ENCODE data around the gene SEMA6A.

Gene SEMA6A, protein sequence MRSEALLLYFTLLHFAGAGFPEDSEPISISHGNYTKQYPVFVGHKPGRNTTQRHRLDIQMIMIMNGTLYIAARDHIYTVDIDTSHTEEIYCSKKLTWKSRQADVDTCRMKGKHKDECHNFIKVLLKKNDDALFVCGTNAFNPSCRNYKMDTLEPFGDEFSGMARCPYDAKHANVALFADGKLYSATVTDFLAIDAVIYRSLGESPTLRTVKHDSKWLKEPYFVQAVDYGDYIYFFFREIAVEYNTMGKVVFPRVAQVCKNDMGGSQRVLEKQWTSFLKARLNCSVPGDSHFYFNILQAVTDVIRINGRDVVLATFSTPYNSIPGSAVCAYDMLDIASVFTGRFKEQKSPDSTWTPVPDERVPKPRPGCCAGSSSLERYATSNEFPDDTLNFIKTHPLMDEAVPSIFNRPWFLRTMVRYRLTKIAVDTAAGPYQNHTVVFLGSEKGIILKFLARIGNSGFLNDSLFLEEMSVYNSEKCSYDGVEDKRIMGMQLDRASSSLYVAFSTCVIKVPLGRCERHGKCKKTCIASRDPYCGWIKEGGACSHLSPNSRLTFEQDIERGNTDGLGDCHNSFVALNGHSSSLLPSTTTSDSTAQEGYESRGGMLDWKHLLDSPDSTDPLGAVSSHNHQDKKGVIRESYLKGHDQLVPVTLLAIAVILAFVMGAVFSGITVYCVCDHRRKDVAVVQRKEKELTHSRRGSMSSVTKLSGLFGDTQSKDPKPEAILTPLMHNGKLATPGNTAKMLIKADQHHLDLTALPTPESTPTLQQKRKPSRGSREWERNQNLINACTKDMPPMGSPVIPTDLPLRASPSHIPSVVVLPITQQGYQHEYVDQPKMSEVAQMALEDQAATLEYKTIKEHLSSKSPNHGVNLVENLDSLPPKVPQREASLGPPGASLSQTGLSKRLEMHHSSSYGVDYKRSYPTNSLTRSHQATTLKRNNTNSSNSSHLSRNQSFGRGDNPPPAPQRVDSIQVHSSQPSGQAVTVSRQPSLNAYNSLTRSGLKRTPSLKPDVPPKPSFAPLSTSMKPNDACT

DNA sequence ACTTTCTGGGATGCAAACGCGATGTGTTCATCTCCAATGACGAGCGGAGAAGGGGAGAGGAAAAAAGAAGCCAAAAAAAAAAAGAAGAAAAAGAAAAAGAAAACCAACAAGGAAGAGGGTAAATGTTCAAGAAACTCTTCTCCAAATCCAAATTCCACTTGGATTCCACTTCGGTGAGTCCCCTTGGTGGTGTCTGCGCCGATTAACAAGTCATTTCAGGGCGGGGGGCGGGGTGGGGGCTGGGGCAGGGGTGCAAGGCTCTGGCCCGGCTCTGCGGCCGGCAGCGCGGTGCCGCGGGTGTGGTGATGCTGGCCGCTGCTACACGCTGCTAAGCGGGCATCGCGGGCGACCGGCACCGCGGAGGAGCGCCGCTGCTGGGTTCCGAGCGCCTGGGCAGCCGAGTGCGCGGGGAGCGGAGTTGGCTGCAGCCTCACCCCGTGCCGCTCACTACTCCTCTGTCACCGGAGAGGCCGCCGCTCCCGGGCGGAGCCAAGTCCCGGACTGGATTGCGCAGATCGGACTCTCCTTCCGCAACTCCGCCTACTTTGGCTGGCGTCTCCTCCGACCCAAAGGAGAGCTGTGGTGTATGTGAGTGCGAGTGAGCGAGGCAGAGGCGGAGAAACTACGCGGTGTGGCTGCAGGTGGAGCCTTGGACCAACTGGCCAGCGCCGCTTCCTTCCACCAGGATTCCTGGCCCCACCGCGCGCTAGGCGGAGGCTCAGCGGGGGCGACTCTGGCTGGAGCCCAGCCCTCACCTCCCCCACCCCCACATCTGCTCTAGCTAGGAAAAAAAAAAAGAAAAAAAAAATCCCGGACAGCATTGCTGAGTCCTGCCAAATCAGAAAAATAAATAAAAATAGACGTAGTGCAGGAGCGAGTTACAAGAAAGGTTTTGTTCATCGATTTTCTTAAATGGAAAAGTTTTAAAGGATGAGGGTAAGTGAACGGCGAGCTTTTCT lies at the start of gene SEMA6A:
Gene SEMA6A, minus strand, starts transcription at position 457 of the 959 bp plus-strand sequence. CDS start 69,879 bp downstream, outside the sequence.
- peak; percentile 97 for DNase-seq

DNA sequence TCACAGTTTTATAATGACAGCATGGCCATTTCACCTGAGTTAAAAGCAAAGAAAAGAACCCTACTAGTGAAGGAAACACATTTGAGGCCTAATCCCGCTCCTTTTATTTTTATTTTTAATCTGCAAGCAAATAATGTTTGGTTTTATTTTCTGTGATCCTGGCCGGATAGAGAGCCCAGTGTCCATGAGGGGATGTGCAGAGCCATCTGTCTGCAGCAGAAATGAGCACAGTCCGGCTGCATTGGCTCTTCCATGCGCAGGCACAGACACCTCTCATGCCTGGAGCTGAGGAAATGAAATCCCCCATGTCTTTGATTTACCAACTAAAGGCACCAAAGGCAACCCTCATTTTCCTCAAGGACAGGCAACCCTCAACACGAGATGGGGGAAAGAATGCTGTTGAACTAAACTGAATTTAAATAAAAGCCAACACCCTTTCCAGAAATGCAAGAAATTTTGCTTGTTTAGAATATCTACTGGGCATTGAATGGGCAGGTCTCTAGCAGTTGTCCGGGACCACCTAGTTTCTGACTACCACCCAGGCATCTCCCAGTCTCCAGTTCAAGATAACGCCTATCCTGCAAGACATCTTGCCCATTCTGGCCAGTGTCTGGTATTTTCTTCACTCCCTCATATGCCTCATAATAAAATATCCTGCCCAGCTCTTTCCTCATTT lies 47.9 kb upstream of the SEMA6A start:
- DNase-seq = no peak

DNA sequence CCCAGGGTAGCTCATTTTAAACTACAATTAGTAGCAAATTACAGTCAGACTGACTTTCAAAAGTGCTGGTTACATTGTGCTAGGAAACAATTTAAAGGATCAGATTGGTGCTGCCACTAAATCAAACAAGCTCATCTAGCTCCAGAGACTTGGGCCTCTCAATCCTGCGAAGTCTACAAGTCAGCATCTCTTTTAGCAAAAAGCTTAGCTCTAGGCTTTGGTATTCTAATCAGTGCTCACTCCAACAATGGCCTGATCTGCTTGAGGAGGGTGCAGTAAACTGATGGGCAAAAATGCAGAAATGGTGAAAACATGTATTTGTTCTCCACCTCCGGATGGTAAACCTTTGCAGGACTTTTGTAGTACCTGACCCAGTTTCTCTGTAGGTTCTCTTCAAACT lies 47.0 kb upstream of the SEMA6A start:
- DNase-seq = no peak

- DNase-seq = no peak
Measured at GRCh38 chr5:116616876-116617275, 42.3 kb upstream of the SEMA6A start.

- DNase-seq = no peak
Measured at GRCh38 chr5:116614603-116614920, 39.9 kb upstream of the SEMA6A start.

DNA sequence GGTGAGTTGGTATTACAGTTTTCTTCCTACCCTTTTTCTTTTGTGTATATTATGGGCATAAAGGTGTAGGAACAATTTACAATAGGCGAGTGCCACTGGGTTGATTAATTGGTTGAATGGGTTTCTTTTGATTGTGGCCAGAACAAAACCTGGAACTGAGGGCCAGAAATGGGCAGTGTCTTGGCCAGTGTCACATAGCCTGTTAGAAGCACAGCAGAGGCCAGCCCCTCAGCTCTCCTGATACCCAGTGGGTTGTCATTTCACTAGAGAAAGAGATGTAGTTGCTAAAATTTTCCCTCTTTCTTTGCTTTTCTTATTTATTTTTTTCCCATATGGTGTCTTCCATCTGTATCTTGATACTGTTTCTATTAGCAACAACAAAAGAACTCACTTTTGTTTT lies 38.8 kb upstream of the SEMA6A start:
- no peak for DNase-seq

GRCh38 chr5:116612431-116612830 lies 37.8 kb upstream of the SEMA6A start:
- no peak for DNase-seq

DNA sequence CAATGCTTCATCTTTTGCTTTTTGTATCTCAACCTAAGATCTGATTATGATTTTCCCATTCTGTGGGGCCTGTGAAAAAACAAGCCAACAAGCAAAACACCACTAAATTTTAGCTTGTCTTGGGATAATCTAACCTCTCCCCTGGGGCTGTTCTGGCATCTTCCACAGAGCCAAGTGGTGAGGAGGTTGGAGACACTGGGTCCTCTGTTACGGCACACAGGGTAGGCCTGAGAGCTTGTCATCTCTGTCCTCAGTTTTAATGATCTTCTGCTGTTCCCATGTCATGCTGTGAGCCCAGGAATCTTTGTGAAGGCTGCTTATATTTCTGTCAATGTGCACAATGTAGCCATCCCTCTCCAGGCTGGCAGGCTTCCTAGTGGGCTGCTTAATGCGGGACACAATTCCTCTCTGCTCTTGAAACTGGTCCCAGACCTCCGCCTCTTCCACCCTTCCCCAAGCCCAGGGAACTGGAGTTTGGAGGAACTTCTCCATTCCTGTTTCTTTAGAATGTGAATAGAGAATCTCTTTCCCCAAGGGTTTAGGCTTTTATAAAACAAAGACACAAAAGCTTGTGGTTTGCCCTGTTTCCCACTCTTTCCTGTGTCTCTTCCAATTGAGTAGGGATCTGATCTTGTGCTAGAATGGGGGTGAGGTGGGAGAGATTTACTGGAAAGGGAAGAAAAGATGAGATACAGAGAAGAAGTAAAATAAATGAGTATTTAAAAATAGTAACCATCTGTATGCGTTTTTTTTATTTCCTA lies 30.9 kb upstream of the SEMA6A start:
- DNase-seq = peak; percentile 48

DNA sequence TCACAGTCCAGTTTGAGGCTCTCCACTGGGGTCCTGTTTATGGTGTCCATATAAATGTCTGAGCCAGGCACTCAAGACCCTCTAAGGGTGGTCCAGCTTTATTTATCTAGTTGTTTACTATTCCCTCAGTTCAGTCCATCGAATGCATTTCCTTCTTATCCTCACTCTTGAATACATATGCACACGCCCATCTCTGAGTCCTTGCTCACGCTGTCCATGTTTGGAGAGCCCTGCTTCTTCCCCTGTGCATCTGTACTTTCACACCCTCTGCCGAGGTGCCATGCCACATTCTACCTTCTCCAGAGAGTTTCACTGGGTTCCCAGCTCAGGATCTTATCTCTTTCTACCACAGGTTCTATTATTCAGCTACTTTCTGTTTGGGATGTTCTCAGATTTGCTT lies 30.2 kb upstream of the SEMA6A start:
- no peak for DNase-seq

GRCh38 chr5:116600876-116601275 lies 26.3 kb upstream of the SEMA6A start:
- no peak for DNase-seq

DNA sequence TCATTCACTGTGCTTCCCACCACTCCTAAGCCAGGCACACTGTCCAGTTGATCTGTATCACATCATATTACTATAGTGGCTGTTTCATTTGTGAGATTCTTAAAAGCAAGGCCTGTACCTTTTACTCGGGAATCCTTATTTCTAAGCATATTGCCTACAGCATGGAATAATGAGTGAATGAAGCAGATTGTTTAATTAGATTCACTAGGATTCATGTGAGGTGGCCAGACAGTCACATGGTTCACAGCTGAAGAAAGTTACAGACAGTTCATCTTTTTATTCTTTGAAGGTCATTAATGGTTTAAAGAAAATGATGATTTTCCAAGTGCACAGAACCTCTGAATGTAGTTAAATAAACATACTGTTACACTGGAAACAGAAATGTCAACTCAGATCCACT lies 24.3 kb upstream of the SEMA6A start:
- DNase-seq = no peak

DNA sequence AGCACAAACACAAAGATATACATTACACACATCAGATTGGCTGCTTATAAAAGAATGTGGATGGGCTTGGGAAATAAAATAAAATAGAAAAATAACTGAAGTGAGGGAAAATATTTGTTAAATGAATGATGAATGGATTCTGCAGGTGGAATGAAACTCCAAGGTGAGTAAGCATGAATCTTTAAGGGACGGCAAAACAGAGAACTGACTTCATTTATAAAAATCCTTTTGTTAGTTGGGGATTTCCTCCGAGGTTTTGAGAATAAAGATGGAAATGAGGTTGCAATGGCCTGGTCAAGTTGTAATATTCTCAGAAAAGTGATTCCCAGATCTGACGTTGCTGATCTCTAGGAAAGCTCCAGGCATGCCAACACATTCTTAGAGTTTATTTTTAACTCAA lies 20.9 kb upstream of the SEMA6A start:
- no peak for DNase-seq

GRCh38 chr5:116593340-116593739 lies 18.7 kb upstream of the SEMA6A start:
- no peak for DNase-seq

DNA sequence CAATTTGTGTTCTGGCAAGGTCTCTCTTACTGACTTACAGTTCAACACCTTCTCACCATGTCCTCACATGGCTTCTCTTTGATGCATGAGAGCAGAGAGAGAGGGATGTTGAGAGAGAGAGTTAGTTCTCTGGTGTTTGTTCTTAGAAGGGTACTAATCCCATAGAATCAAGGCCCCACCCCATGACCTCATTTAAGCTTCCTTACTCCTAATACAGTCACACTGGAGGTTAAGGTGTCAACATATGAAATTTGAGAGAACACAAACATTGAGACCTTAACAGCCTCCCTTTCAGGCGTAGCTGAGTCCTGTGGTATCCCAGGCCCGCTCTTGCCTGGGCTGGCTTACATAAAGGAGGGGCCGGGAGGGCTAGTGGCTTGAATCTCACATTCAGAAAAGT lies 10.6 kb upstream of the SEMA6A start:
- no peak for DNase-seq

- no peak for DNase-seq
Measured at GRCh38 chr5:116583862-116584222, 9.2 kb upstream of the SEMA6A start.

- DNase-seq = no peak
Measured at GRCh38 chr5:116583085-116583861, 8.7 kb upstream of the SEMA6A start.

- DNase-seq = no peak
Measured at GRCh38 chr5:116581910-116582309, 7.3 kb upstream of the SEMA6A start.

GRCh38 chr5:116579144-116579543 lies 4.5 kb upstream of the SEMA6A start:
- no peak for DNase-seq

GRCh38 chr5:116578676-116579075 lies 4.1 kb upstream of the SEMA6A start:
- no peak for DNase-seq

- DNase-seq = no peak
Measured at GRCh38 chr5:116577064-116577788, 2.6 kb upstream of the SEMA6A start.

Measured in right forelimb (tissue), 1 donor.